ENCODE measurements around the gene ADSS1. TPM values are rescaled to one million over a fixed set of nuclear protein-coding genes. Genes with fewer than 3 reads are reported as not detected.
A peak's percentile ranks its signal among the peaks of the same experiment; 100 is the strongest.

Gene ADSS1
- total and polyA plus RNA-seq, 2 experiments from 2014 or later, result 3.8 to 7.6 TPM

- no peaks in the 10 kb centered on the region for H3K27me3 ChIP-seq
- TF ChIP-seq CTCF (IDR thresholded peaks at IDR 0.05; ENCODE audit: poor library complexity) (no peak), EZH2 (IDR thresholded peaks at IDR 0.05; ENCODE audit: borderline replicate concordance) (no peak), EZH2phosphoT487 (IDR thresholded peaks at IDR 0.05; ENCODE audit: low read depth, severe bottlenecking, unreplicated experiment) (no peak)
- H3K79me2 ChIP-seq, result peaks cover 56% of the 10 kb centered on the region
- peaks cover 18% of the 10 kb centered on the region for H3K4me1 ChIP-seq (ENCODE audit: insufficient read depth)
- no peaks in the 10 kb centered on the region for H3K9me3 ChIP-seq (ENCODE audit: low read depth)
- peaks cover 26% of the 10 kb centered on the region for H4K20me1 ChIP-seq (ENCODE audit: insufficient read depth, poor library complexity, severe bottlenecking)
- H3K4me2 ChIP-seq, result peak overlapping the region; percentile 97
- no peaks in the 10 kb centered on the region for H3K9me2 ChIP-seq (replicated peaks; ENCODE audit: insufficient read depth)
- peak overlapping the region; percentile 53 for H3K4me3 ChIP-seq
- DNase-seq (ENCODE audit: low spot score), result peak; percentile 43
- no peaks in the 10 kb centered on the region for H3K36me3 ChIP-seq (replicated peaks; ENCODE audit: insufficient read depth, low read depth)
- peak overlapping the region; percentile 37 for H2AFZ ChIP-seq
- H3K27ac ChIP-seq, result peak overlapping the region; percentile 92
- WGBS (ENCODE audit: low lambda C conversion rate, missing lambda C conversion rate), result 3% methylated on average over 30 of the region's 30 CpGs
Observed at GRCh38 chr14:104753528-104754212, 29.6 kb downstream of the ADSS1 start.

- no peak overlapping the region for H2AFZ ChIP-seq
- H3K27me3 ChIP-seq, result no peaks in the 10 kb centered on the region
- H4K20me1 ChIP-seq (ENCODE audit: insufficient read depth, poor library complexity, severe bottlenecking), result peaks cover 31% of the 10 kb centered on the region
- peaks cover 13% of the 10 kb centered on the region for H3K4me1 ChIP-seq (ENCODE audit: insufficient read depth)
- peaks cover 63% of the 10 kb centered on the region for H3K79me2 ChIP-seq
- peak overlapping the region; percentile 92 for H3K27ac ChIP-seq
- WGBS (ENCODE audit: low lambda C conversion rate, missing lambda C conversion rate), result 69% methylated on average over 13 of the region's 13 CpGs
- peak overlapping the region; percentile 97 for H3K4me2 ChIP-seq
- TF ChIP-seq EZH2 (IDR thresholded peaks at IDR 0.05; ENCODE audit: borderline replicate concordance) (no peak), EZH2phosphoT487 (IDR thresholded peaks at IDR 0.05; ENCODE audit: low read depth, severe bottlenecking, unreplicated experiment) (no peak), CTCF (IDR thresholded peaks at IDR 0.05; ENCODE audit: poor library complexity) (no peak)
- H3K9me2 ChIP-seq (replicated peaks; ENCODE audit: insufficient read depth), result no peaks in the 10 kb centered on the region
- no peaks in the 10 kb centered on the region for H3K9me3 ChIP-seq (ENCODE audit: low read depth)
- H3K4me3 ChIP-seq, result peak overlapping the region; percentile 53
- no peaks in the 10 kb centered on the region for H3K36me3 ChIP-seq (replicated peaks; ENCODE audit: insufficient read depth, low read depth)
- no peak for DNase-seq (ENCODE audit: low spot score)
Observed at GRCh38 chr14:104754213-104754851, 30.3 kb downstream of the ADSS1 start.

- H3K79me2 ChIP-seq, result peaks cover 67% of the 10 kb centered on the region
- DNase-seq (ENCODE audit: low spot score), result no peak
- H3K4me2 ChIP-seq, result peak overlapping the region; percentile 97
Observed at GRCh38 chr14:104755621-104756020, 31.6 kb downstream of the ADSS1 start.

More at GRCh38 chr14:104755621-104756020, 31.6 kb downstream of the ADSS1 start:
- Histone ChIP-seq H3K9me2 (replicated peaks; ENCODE audit: insufficient read depth) (no peaks in the 10 kb centered on the region), H3K9me3 (ENCODE audit: low read depth) (no peaks in the 10 kb centered on the region), H3K4me3 (no peak overlapping the region), H3K36me3 (replicated peaks; ENCODE audit: insufficient read depth, low read depth) (no peaks in the 10 kb centered on the region), H3K27me3 (no peaks in the 10 kb centered on the region), H2AFZ (no peak overlapping the region), H3K4me1 (ENCODE audit: insufficient read depth) (peaks cover 6% of the 10 kb centered on the region), H3K27ac (no peak overlapping the region), H4K20me1 (ENCODE audit: insufficient read depth, poor library complexity, severe bottlenecking) (peaks cover 31% of the 10 kb centered on the region)
- no peak for TF ChIP-seq EZH2phosphoT487 (IDR thresholded peaks at IDR 0.05; ENCODE audit: low read depth, severe bottlenecking, unreplicated experiment)
- no peak for TF ChIP-seq EZH2 (IDR thresholded peaks at IDR 0.05; ENCODE audit: borderline replicate concordance)
- no peak for TF ChIP-seq CTCF (IDR thresholded peaks at IDR 0.05; ENCODE audit: poor library complexity)
- WGBS (ENCODE audit: low lambda C conversion rate, missing lambda C conversion rate), result 87% methylated on average over 11 of the region's 11 CpGs

All from hepatocyte (in vitro differentiated cells).